Osteoblast (primary cell): ENCODE measurements around the gene PIK3AP1. TPM values are rescaled to one million over a fixed set of nuclear protein-coding genes. Genes with fewer than 3 reads are reported as not detected.
"Not testable (repeated sequence)": the region's sequence is repeated elsewhere in the genome, so short reads cannot be mapped to it uniquely, and the experiment has no call there.

Experiments
- DNase-seq: peaks from one replicate; pipeline ENCODE4 v3.0.0; 2011; ENCODE audit warnings: low spot score, mixed read lengths; ENCODE audit not compliant: insufficient read length; ENCODE audit errors: missing footprints
- H2AFZ ChIP-seq: 2 replicates; pipeline ENCODE4 v1.6.0; 2011; ENCODE audit warnings: mild to moderate bottlenecking, low read length
- H3K27ac ChIP-seq: 2 replicates; pipeline ENCODE4 v1.5.1; 2011; ENCODE audit warnings: mild to moderate bottlenecking, low read depth, low read length, moderate library complexity
- H3K27me3 ChIP-seq: 2 replicates; pipeline ENCODE4 v1.6.0; 2012; ENCODE audit warnings: mild to moderate bottlenecking, control low read depth, inconsistent platforms, low read length, moderate library complexity; ENCODE audit not compliant: insufficient read depth
- H3K36me3 ChIP-seq: 2 replicates; pipeline ENCODE4 v1.5.1; 2011; ENCODE audit warnings: mild to moderate bottlenecking, low read length, control low read depth, moderate library complexity; ENCODE audit not compliant: insufficient read depth
- H3K4me1 ChIP-seq: 2 replicates; pipeline ENCODE4 v1.5.1; 2011; ENCODE audit warnings: mild to moderate bottlenecking, low read length, control low read depth, moderate library complexity; ENCODE audit not compliant: insufficient read depth
- H3K4me2 ChIP-seq: 2 replicates; pipeline ENCODE4 v1.6.0; 2011; ENCODE audit warnings: mild to moderate bottlenecking, low read length; ENCODE audit not compliant: insufficient read depth
- H3K4me3 ChIP-seq: fragments of 200-600 bp; sonication (generic); 3 replicates; pipeline ENCODE4 v1.5.1; 2012; ENCODE audit warnings: mild to moderate bottlenecking, low read length, inconsistent platforms; ENCODE audit not compliant: insufficient read depth
- H3K79me2 ChIP-seq: 2 replicates; pipeline ENCODE4 v1.6.0; 2012; ENCODE audit warnings: mild to moderate bottlenecking, low read length, control low read depth, inconsistent platforms; ENCODE audit not compliant: insufficient read depth
- H3K9me3 ChIP-seq: 2 replicates; pipeline ENCODE4 v1.5.1; 2011; ENCODE audit warnings: low read depth, low read length, control low read depth
- H4K20me1 ChIP-seq: 2 replicates; pipeline ENCODE4 v1.6.0; 2012; ENCODE audit warnings: mild to moderate bottlenecking, low read length, control low read depth; ENCODE audit not compliant: insufficient read depth
- total RNA-seq: library from RNA; depleted of rRNA; stranded (reverse); fragments of >200 nt; gene quantifications from 2 replicates; pipeline ENCODE4 v1.2.3, GENCODE V29; 2012
- TF ChIP-seq, protein P1 (sequence below): IDR thresholded peaks from 2 replicates; pipeline ENCODE4 v1.5.1; 2011; ENCODE audit warnings: mild to moderate bottlenecking, low read depth, low read length, moderate library complexity; ENCODE audit errors: extremely low read depth

Gene PIK3AP1
- total RNA-seq, 1 donor: 0.36 TPM

DNA sequence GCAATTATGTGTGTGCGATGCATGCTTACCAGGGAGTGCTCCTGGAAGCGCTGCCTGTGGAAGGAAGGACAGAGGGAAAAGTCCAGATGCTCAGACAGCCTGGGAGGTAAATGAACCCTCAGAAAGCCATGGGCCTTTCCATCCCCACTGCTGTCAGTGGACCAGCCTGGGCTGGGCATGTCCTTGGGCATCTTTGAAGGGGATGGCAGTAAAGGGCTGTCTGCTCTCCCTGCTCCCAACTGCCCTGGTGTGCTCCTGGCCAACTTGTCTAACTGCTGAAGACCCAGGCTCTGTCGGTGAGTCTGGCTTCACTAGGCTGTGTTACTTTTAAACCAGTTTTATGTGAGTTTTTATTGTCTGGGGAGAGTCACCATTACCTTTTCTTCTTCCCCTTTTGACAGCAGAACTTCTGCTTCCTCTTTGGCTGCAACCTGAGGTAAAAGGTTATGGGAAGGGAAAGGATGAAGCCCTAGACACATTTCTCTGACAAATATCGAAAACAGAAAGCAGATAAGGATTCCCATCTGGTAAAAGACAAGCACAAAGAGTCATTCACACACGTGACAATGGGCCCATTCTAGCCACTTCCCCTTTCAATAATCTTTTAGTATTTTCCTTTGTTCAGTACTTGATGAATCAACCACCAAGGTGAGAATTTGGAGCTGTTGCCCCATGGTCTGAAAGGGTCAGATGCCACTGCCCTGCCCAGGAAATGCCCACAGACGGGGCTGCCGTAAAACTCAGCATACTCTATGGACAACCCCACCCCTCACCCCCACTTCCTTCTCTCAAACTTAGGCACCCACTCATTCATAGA lies 27.6 kb upstream of the PIK3AP1 start:
- TF ChIP-seq, protein P1, sequence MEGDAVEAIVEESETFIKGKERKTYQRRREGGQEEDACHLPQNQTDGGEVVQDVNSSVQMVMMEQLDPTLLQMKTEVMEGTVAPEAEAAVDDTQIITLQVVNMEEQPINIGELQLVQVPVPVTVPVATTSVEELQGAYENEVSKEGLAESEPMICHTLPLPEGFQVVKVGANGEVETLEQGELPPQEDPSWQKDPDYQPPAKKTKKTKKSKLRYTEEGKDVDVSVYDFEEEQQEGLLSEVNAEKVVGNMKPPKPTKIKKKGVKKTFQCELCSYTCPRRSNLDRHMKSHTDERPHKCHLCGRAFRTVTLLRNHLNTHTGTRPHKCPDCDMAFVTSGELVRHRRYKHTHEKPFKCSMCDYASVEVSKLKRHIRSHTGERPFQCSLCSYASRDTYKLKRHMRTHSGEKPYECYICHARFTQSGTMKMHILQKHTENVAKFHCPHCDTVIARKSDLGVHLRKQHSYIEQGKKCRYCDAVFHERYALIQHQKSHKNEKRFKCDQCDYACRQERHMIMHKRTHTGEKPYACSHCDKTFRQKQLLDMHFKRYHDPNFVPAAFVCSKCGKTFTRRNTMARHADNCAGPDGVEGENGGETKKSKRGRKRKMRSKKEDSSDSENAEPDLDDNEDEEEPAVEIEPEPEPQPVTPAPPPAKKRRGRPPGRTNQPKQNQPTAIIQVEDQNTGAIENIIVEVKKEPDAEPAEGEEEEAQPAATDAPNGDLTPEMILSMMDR: no peak
- Histone ChIP-seq H4K20me1 (no peaks in the 10 kb centered on the region), H3K4me1 (no peaks in the 10 kb centered on the region), H3K79me2 (no peaks in the 10 kb centered on the region), H3K4me3 (no peak overlapping the region), H3K36me3 (no peaks in the 10 kb centered on the region), H3K9me3 (no peaks in the 10 kb centered on the region), H3K27ac (no peak overlapping the region), H3K27me3 (no peaks in the 10 kb centered on the region), H3K4me2 (no peak overlapping the region), H2AFZ (no peak overlapping the region)
- DNase-seq: no peak

DNA sequence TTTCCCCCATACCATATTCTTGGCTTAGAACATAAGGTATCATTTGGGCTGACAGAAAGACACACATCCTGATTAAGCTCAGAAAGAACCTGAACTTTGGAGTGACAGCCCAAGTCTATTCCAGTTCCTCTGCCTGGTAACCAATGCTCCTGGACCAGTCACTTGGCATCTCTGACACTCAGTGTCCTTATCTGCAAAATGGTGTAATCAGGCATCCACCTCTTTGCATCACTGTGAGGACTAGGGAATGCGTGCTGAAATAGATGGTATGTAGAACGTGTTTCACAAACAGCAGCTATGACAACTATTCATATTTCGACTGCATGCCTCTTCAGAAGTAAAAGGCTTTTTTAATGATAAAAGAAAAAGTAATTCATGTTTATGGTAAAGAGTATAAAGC lies 26.2 kb upstream of the PIK3AP1 start:
- no peak overlapping the region for H3K27ac ChIP-seq
- no peaks in the 10 kb centered on the region for H3K79me2 ChIP-seq
- TF ChIP-seq, protein P1: no peak
- DNase-seq: no peak
- H3K4me3 ChIP-seq: no peak overlapping the region
- H3K4me2 ChIP-seq: no peak overlapping the region
- no peaks in the 10 kb centered on the region for H3K36me3 ChIP-seq
- no peaks in the 10 kb centered on the region for H3K27me3 ChIP-seq
- H3K4me1 ChIP-seq: no peaks in the 10 kb centered on the region
- H2AFZ ChIP-seq: no peak overlapping the region
- H4K20me1 ChIP-seq: no peaks in the 10 kb centered on the region
- no peaks in the 10 kb centered on the region for H3K9me3 ChIP-seq

DNA sequence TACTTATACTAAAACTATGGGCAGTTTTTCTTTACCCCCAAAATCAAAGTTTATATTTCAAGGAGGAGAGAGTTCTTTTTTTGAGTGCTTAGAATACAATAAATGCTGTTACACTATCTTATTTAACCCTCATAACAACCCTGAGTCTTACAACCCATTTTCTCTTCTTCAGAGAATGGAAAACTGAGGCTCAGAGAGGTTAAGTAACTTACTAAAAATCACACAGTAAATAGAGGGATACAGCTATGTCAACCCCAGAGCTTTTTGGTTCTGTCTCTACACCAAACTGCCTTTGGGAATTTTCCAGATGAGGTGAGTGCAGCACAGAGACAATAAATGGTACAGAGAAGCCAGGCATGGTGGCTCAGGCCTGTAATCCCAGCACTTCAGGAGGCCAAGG lies 25.6 kb upstream of the PIK3AP1 start:
- H3K4me3 ChIP-seq: no peak overlapping the region
- TF ChIP-seq, protein P1: no peak
- no peak overlapping the region for H2AFZ ChIP-seq
- no peak for DNase-seq
- H3K79me2 ChIP-seq: no peaks in the 10 kb centered on the region
- no peaks in the 10 kb centered on the region for H4K20me1 ChIP-seq
- H3K36me3 ChIP-seq: no peaks in the 10 kb centered on the region
- H3K27ac ChIP-seq: no peak overlapping the region
- no peaks in the 10 kb centered on the region for H3K9me3 ChIP-seq
- H3K4me2 ChIP-seq: no peak overlapping the region
- H3K27me3 ChIP-seq: no peaks in the 10 kb centered on the region
- H3K4me1 ChIP-seq: no peaks in the 10 kb centered on the region

DNA sequence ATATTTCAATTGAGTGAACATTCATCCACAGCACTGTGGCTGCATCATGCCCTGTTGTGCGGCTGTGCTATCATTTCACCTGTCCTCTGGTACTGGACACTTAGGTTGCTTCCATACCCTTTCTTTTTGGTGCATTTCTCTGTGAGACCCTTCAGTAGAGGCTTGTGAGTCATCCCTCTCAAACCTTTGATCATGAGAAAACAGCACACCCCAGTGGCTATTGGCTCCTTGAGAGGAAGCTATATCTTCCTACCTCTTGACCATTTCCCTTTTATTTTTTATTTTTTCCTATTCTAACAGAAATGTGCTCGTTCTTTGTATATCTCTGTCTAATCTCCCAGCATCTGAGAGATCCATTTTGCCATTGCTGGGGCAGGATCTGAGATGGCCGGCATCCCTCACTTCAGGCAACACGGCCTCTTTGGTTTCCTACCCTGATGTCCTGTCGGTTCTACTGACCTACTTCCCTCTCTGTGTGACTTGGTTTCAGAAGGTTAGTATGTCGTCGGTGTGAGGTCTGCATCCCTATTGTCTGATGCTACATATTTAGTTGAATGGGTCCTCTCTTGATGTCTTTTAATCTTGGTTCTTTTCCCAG lies 23.8 kb upstream of the PIK3AP1 start:
- DNase-seq: peak; percentile 60
- TF ChIP-seq, protein P1: peak; percentile 32
- H3K27me3 ChIP-seq: peaks cover 2% of the 10 kb centered on the region

DNA sequence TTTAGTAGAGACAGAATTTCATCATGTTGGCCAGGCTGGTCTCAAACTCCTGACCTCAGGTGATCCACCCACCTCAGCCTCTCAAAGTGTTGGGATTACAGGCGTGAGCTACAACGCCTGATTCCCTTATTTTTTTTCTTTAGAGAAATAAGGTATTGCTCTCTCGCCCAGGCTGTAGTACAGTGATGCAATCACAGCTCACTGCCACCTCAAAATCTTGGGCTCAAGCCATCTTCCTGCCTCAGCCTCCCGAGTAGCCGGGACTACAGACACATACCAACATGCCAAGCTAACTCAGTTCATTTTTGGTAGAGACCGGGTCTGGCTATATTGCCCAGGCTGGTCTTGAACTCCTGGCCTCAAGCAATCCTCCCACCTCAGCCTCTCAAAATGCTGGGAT lies 21.2 kb upstream of the PIK3AP1 start:
- H3K79me2 ChIP-seq, DNase-seq, H2AFZ ChIP-seq, H3K4me3 ChIP-seq, H3K36me3 ChIP-seq, H3K4me2 ChIP-seq, H3K4me1 ChIP-seq, H3K27ac ChIP-seq, H3K9me3 ChIP-seq, H4K20me1 ChIP-seq, H3K27me3 ChIP-seq: not testable (repeated sequence)

More for the DNA sequence above, 23.8 kb upstream of the PIK3AP1 start:
- Histone ChIP-seq H3K36me3 (no peaks in the 10 kb centered on the region), H2AFZ (no peak overlapping the region), H3K79me2 (no peaks in the 10 kb centered on the region), H3K4me2 (no peak overlapping the region), H3K9me3 (no peaks in the 10 kb centered on the region), H4K20me1 (no peaks in the 10 kb centered on the region), H3K4me1 (no peaks in the 10 kb centered on the region), H3K4me3 (no peak overlapping the region), H3K27ac (no peak overlapping the region)
